ENCODE measurements around the gene SPNS2. TPM values are rescaled to one million over a fixed set of nuclear protein-coding genes. Genes with fewer than 3 reads are reported as not detected.

SPNS2 gene
- total RNA-seq, 2 donors from 2014 or later = 7.2 to 16.8 TPM

GRCh38 chr17:4500191-4500571, 1.5 kb downstream of the SPNS2 start:
- Histone ChIP-seq H3K4me3 (peak overlapping the region; percentile 41 to 59), H3K27ac (no peak overlapping the region), H3K36me3 (no peaks in the 10 kb centered on the region), H3K9me3 (no peaks in the 10 kb centered on the region), H3K27me3 (no peaks in the 10 kb centered on the region), H3K4me1 (peaks cover 0 to 60% of the 10 kb centered on the region in 2 donors)
- TF ChIP-seq CTCF (IDR thresholded peaks at IDR 0.05) = no peak
- no peak for DNase-seq (ENCODE audit: low spot score)

DNA sequence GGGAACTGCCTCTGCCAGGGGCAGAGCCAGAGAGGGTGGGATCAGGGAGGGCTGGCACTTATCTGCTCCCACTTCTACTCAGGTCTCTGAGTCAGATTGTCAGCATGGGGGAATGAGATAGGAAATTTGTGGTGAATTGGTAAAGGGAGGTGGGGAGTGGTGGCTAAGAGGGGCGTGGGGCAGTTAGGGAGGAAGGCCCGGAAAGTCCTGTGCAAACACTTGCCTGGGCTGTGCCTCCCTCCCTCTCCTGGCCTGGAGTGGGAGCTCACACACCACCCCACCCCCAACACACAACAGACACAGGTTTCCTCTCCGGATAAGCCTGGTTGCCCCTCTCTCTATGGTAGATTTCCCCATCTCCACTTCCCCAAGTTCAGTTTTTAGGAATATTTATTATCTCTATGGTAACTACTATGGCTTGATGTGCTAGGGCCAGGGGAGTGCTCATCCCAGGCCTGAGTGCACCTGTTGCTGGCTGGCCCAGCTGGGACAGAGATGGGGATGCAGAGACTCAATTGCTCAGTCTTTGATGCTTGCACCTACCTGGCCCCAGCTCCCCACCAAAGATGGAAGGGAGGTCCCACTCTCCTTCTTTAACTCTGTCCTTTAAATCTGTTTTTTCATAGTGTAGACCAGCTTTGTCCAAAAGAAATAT, 2.7 kb downstream of the SPNS2 start:
- Histone ChIP-seq H3K27ac (no peak overlapping the region), H3K4me1 (peaks cover 0 to 72% of the 10 kb centered on the region in 2 donors), H3K4me3 (peak overlapping the region in 1 of 2 donors; percentile 59), H3K9me3 (no peaks in the 10 kb centered on the region), H3K27me3 (no peaks in the 10 kb centered on the region), H3K36me3 (no peaks in the 10 kb centered on the region)
- DNase-seq (ENCODE audit: low spot score) = no peak
- no peak for TF ChIP-seq CTCF (IDR thresholded peaks at IDR 0.05)

- no peak for TF ChIP-seq CTCF (IDR thresholded peaks at IDR 0.05)
- Histone ChIP-seq H3K27ac (peak overlapping the region in 1 of 2 donors; percentile 1), H3K4me3 (no peak overlapping the region), H3K4me1 (peaks cover 0 to 83% of the 10 kb centered on the region in 2 donors), H3K9me3 (no peaks in the 10 kb centered on the region), H3K36me3 (no peaks in the 10 kb centered on the region), H3K27me3 (no peaks in the 10 kb centered on the region)
- no peak for DNase-seq (ENCODE audit: low spot score)
Observed at GRCh38 chr17:4502466-4503154, 3.9 kb downstream of the SPNS2 start.

- peak overlapping the region in 1 of 2 donors; percentile 1 for H3K27ac ChIP-seq
- peaks cover 0 to 84% of the 10 kb centered on the region in 2 donors for H3K4me1 ChIP-seq
- TF ChIP-seq CTCF (IDR thresholded peaks at IDR 0.05) = no peak
Observed at GRCh38 chr17:4503283-4504025, 4.8 kb downstream of the SPNS2 start.

DNA sequence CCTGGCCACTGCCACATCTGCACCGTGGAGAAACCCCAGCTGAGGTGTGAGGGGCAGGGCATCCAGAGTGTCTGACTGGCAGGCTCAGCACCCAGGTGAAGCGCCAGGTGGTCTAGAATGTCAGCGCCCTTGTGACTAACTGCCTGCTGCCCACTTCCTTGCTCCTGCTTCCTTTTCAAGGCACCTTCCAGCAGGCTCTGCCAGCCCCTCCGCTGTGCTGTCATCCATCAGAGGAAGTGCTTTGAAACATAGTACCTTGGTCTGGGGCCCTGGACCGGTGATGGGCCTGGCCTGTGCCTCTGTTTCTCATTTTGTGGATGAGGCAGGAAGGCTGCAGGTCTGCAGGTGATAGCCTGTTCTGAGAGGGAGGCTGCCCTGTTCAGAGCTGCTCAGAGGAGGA, 5.5 kb downstream of the SPNS2 start:
- H3K36me3 ChIP-seq = no peaks in the 10 kb centered on the region
- H3K4me3 ChIP-seq = no peak overlapping the region
- no peak for TF ChIP-seq CTCF (IDR thresholded peaks at IDR 0.05)
- peaks cover 0 to 89% of the 10 kb centered on the region in 2 donors for H3K4me1 ChIP-seq
- H3K27ac ChIP-seq = peak overlapping the region in 1 of 2 donors; percentile 7
- H3K27me3 ChIP-seq = no peaks in the 10 kb centered on the region
- H3K9me3 ChIP-seq = no peaks in the 10 kb centered on the region
- DNase-seq (ENCODE audit: low spot score) = no peak

More at GRCh38 chr17:4503283-4504025, 4.8 kb downstream of the SPNS2 start:
- Histone ChIP-seq H3K36me3 (no peaks in the 10 kb centered on the region), H3K27me3 (no peaks in the 10 kb centered on the region), H3K4me3 (no peak overlapping the region), H3K9me3 (no peaks in the 10 kb centered on the region)
- DNase-seq (ENCODE audit: low spot score) = no peak

Measured in right atrium auricular region (tissue), 2 donors.